ENCODE results near the gene POLDIP2.
A peak's percentile ranks its signal among the peaks of the same experiment; 100 is the strongest.

The POLDIP2 gene, protein sequence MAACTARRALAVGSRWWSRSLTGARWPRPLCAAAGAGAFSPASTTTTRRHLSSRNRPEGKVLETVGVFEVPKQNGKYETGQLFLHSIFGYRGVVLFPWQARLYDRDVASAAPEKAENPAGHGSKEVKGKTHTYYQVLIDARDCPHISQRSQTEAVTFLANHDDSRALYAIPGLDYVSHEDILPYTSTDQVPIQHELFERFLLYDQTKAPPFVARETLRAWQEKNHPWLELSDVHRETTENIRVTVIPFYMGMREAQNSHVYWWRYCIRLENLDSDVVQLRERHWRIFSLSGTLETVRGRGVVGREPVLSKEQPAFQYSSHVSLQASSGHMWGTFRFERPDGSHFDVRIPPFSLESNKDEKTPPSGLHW

DNA sequence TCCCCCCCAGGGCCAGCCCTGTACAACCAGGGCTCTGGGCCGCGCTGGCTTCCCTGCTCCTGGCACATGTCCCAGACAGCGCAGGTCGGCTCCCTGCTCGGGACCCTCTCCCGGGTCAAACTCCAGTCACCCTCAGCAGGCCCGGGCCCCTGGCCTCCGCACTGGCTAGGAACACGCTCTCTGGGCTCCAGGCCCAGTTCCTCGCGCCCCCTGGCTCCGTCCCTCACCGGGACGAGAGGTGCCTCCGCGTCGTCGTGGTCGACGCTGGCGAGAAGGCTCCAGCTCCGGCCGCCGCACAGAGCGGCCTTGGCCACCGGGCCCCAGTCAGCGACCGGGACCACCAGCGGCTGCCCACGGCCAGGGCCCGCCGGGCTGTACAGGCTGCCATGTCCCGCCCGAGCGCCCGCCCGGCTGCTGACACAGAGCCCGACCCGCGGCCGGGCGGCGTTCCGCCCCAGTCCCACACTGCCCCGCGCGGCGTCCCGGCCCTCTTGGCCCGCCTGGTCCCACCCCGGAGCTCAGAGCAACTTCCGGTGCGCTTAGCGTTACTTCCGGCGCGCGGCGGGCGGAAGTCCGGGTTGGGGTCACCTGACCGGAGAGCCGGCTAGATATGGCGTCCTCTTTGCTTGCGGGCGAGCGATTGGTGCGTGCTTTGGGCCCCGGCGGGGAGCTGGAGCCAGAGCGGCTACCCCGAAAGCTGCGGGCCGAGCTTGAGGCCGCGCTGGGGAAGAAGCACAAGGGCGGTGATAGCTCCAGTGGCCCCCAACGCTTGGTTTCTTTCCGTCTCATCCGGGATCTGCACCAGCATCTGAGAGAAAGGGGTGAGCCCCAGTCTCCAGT, at the start of gene POLDIP2:
POLDIP2 (minus strand) TSS at position 467 of the 840 bp plus-strand sequence; CDS start at position 388, 79 bp downstream.
- DNase-seq, result peak; percentile 50

DNA sequence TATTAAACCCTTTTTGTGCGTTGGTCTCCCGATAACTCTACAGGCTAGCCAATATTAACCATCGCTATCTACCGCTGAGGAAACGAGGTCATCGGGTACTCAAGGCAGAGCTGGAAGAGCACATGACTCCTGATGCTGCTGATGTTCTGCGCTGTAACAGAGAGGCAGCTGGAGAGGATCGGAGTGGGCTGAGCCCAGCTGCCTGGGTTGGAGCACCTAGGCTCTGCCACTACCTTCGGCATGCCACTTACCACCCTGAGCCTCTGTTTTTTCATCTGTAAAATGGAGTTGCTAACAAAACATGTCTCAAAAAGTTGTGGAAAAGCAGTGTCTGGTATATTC, 49.1 kb upstream of the POLDIP2 start:
- DNase-seq, result no peak

DNA sequence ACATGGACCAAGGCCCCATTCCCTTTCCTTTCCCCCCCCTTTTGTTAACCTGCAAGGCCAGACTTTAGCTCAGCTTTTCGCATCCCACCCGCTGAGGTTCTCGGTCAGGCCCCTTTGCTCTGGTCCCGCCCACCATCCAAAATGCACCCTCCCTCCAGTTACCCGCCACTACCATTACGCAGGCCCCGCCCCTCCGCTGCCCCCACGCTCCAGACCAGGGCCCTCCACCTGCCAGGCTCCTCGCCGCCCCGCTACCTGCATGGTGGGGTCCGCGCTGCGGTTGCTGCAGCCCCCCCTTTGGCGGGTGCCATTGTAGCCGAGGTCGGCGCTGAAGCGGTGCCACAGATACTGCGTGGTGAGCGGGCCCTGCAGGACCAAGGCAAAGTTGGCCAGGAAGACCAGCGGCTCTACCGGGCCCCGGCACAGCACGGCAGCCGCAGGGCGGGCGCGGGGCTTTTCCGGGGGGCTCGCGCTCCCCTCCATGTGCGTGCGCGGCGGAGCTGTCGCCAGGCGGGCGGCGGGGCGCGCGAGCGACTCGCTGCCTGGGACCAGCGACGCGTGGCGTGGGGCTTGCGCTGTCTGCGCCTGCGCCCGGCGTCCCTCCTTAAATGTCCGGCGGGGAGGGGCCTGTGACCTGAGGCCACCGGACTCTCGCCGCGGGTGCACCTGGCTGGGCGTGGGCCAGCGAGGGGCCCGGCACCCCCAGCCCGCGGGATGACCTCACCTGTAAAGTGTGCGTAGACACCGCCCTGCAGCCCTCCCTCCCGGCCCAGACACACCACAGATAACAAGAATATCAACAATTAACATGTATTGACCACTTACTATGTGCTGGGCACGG, 48.5 kb upstream of the POLDIP2 start, which contains the start of gene SLC46A1:
SLC46A1 (minus strand) TSS at position 581 of the 841 bp plus-strand sequence; CDS start at position 483, 98 bp downstream.
- DNase-seq, result no peak

DNA sequence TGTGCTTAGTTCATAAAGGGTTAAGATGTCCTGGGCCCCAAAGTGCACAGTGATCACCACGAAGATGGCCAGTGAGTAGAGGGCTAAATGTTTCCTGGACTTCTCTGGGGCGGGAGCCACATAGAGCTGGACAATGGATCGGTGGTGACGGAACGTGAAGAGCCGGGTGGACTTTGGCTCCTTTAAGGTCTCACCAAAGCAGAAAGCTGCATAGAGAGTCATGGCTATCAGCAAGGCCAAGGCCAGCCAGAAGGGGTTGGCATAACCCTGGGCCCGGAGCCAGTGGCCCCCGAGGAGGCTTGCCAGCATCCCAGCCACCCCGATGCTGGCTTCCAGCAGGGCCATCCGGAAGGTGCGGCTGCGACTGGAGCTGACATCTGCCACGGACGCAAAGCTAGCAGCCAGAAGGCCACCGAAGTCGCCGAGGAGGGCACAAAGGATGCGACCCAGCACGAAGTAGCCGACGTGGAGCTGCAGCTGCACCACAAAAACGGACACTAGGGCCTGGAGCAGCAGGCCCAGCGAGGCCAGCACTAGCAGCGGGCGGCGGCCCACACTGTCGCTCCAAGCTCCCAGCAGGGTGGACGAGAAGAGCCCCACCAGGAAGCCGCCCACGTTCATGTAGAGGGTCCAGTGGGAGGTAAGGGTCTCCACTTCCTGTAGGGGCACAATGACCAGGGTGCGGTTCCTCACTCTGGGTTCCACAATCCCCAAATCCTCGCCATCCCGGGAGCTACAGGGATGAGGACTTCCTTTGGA, 47.7 kb upstream of the POLDIP2 start:
- DNase-seq, result no peak

DNA sequence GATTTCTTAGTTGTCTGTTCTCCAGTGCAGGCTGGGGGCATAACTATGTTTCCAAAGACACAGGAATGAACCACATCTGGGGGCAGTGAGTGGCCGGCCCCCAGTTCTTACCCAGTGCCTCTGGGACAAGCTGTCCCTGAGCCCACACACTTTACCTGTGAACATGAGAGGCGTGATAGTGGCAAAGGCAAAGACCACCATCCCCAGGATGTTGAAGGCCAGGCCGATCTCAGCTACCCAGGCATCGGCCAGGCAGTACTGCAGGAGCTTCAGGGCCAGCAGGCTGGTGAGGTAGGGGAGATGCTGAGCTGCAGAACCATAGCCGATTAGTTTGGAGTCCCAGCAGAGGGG, 47.1 kb upstream of the POLDIP2 start:
- DNase-seq, result no peak

DNA sequence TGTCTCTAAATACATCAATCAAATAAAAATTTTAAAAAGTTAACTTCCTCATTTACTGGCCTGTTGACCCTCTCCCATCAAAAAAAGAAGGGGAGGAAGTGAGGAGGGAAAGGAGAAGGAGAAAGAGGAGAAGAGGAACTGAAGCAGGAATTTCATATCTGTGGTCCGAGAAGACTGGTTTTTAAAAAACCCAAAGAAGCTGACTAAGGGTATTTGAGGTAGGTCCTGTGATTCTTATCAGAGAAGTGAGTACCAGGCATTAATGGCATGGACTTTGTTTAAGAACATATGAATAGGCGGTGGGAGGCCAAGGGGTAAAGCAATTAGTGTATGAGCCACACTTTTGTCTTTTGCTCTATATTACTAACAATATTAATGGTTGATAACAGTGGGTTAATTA, 46.7 kb upstream of the POLDIP2 start:
- DNase-seq, result no peak

DNA sequence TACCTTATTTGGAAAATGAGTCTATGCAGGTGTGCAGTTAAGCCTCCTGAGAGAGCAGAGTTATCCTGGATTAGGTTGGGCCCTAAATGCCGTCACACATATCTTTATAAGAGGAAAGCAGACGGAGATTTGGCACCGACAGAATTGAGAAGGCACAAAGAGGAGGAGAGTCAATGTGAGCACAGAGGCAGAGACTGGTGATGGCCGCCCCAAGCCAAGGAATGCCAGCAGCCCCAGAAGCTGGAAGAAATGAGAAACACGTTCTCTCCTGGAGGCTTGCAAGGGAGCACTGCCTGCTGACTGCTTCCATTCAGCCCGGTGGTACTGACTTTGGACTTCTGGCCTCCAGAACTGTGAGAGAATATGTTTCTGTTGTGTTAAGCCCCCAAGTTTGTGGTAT, 45.5 kb upstream of the POLDIP2 start:
- no peak for DNase-seq

DNA sequence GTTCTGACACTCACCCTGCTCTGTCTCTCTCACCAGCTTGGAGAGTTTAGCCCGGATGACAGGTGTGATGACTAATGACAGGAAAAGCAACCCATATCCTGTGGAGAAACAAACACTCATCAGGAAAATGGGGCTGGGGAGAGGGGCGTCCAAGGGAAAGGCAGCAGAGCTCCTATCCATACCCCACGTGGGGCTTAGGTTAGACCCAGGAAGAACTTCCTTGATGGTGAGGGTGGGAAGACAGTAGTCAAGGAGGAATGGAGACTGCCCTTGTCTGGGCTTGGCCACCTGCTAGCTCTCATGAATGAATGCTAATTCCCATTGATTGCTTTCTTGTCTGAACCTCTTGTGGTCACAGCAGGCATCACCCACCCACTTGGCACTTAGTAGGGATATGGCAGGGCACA, 44.9 kb upstream of the POLDIP2 start:
- DNase-seq, result no peak

DNA sequence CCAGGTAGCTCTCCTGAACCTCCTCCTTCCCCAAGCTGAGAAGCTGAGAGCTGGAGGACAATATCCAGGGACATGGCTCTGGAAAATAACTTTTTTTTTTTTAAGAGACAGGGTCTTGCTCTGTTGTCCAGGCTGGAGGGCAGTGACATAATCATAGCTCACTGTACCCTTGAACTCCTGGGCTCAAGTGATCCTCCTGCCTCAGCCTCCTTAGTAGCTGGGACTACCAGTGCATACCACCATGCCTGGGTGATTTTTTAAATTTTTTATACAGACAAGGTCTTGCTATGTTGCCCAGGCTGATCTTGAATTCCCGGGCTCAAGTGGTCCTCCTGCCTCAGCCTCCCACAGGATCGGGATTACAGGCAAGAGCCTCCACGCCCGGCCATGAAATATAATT, 42.5 kb upstream of the POLDIP2 start:
- DNase-seq, result no peak

DNA sequence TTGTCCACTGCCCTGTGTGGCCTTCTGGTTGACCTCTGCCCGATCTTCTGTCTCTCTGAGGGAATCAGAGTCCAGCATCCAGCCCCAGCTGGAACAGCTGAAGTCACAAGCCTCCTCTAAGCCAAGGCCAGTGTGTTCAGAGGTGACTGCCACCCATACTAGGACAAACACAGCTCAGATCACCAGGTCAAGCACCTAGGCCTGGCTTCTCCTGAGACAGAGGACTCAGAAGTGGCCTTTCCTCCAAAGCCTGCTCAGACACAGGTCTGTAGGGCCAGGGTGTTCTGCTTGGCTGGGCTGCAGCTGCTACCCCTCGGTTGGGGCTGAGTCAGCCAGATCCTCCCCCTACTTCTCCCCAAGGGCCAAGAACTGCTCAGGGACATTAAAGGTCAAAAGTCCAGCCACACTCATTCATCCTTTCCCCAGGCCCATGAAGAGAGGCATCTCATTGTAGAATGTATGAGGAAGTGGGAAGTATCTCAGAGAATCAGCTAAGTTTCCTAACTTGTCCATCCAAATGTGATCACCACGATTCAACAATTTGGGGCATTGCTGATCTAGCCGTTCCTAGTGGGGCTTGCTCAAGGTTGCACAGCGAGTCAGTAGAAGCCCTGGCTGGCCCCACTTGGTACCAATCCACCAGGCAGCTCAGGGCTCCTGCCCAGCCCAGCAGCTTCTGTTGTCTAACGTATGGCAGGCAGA, 41.1 kb upstream of the POLDIP2 start:
- no peak for DNase-seq

DNA sequence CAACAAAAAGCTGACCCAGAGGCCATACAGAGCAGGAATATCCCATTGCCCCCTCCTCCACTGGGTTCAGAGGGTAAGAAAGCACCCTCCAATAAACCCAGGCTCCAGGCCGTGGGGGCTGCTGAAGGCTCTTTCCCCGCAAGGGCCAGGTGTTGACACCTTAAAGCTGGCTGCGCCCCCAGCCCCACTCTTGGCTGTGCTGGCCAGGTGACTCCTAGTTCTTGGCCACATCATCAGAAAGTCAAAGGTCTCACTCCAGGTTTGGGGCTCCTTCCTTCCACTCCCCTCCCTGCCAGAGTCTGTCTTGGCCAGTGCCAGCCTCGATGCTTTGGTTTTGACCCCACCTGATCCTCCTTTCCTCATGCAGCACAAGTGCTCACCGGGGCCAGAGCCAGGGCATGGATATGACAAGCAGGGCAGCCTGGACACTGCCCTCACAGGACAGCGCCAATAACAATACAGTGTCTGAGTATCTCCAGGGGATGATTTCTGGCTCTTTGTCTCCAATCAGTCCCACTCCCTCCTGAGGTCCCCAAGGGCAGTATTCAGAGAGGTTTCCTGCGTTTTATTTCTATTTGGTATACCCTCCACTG, 40.5 kb upstream of the POLDIP2 start:
- DNase-seq, result no peak

DNA sequence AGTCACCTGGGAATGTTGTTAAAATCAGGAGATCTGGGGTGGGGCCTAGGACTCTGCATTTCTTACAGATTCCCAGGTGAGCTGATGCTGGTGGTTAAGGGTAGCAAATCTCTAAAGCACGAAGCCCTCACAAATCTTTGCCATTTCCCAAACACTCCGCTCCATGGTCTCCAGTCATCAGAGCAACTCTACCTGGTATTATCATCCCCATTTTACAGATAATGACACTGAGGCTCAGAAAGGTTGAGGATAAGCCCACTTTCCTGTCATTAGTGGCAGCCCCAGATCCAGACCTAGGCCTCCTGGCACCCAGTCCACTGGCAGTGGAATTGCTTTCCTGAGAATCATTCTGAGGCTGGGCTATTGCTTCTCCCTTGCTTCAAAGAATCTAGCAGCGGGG, 39.9 kb upstream of the POLDIP2 start:
- no peak for DNase-seq

DNA sequence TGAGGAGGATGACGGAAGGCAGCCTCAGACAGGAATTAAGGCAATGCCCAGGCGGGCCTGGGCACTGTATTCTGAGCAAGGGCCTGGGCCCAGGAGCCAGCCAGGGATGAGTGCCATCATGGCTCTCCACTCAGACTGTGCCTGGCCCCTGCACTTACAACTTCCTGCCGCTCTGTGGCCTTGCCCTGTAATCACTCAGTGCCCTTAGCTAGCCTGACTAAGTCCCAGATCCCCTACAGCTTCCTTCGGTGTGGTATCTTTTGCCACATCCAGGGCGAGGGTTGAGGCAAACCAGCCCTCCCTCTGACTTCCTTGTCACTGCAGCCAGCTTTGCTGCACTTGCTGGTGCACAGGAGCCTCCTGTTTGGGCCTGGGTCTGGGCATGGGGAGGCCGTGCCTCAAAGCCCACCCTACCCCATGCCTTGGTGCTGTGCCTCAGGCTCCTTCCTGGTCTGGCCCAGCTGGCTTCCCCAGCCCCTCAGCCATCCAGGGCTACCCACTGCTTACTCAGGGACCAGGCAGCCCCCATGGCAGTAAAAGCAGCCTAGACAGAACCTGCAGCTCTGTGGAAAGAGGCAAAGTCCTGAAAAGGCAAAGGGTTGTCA, 39.4 kb upstream of the POLDIP2 start:
- no peak for DNase-seq

DNA sequence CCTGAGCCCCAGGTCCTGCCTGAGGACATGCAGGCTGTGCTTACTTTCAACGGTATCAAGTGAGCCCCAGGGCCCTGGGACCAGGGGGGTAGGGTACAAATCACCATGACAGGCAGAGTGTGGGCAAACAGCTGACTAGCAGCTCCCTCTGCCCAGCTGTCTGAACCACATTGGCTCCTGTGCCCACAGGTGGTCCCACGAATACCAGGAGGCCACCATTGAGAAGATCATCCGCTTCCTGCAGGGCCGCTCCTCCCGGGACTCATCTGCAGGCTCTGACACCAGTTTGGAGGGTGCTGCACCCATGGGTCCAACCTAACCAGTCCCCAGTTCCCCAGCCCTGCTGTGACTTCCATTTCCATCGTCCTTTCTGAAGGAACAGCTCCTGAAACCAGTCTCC, 38.6 kb upstream of the POLDIP2 start:
- DNase-seq, result no peak

DNA sequence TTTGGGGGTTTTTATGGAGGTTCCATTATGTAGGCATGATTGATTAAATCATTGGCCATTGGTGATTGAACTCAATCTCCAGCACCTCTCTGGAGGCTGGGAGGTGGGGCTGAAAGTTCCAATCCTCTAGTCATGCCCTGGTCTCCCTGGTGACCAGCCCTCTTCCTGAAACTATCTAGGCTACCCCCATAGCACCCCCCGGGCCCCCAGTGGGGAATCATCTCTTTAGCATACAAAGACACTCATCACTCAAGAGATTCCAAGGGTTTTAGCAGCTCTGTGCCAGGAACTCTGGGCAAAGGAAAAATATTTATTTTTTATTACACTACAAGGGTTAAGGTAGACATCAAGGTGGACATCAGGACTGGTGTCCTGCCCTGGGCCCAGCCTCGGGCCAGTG, 38.1 kb upstream of the POLDIP2 start:
- DNase-seq, result no peak

DNA sequence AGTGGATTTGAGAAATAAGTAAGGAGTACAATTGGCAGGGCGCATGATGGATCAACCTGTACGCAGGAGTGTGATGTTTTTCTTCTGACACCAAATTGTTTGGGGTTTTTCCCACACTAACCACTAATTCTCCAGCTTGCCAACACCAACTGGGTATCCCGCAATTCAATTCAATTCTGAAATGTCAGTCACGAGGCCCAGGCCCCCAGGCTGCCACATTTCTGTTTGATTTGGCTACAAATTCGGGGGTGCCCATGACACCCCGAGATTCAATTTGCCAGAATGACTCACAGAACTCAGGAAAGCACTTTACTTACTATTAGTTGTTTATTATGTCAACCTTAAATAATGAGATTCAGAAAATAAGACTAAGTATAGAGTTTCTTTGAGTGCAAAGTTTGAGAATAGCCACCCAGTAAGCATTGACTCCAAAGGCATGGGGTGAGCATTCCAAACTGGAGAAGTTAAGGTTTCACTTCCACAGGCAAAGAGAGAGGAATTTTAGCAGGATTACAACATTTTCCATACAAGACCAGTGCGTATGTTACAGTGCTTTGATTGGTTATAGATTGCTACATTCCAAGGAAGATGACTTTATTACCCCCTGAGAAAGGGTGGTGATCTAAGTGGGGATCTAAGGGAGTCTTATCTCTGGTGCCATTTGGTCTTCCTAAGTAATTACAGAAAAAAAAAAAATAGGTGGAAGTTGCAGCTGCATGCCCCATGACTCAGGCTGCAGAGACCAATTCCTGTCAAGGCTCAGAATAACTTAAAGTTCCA, 37.2 kb upstream of the POLDIP2 start:
- DNase-seq, result no peak

DNA sequence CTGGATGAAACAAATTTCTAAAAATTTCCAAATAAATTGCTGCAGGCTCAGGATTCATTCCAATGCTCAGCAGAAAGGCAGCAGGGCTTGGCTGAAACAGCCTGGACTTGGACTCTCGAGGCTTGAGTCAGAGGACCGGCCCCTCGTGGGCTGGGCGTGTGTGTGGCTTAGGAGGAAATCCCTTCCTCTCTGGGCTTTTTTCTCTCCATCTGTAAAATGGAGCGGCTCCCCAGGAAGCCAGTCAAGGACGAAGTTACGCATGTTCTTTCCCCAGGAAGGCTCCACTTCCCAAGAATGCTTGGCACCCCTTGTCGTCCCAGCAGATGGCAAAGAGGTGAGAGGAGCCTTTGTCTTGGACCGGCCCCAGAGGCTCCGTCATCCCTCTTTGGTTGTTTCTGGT, 35.2 kb upstream of the POLDIP2 start:
- no peak for DNase-seq

DNA sequence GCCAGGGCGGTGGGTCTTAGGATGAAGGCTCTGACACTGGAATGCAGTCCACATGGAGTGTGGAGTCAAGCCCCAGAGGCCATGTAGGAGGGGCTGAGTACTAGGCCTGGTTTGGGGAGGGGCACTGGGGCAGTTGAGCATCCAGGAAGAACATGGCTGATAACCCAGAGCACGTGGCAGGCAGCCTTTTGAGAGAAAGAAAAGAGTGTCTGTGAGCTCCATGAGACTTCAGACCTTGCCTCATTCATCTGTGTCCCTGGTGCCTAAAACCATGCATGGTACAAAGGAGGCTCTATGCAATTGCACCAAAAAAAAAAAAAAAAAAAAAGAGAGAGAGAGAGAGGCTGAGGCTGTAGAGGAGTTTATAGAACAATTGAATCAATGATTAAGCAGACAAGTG, 34.1 kb upstream of the POLDIP2 start:
- no peak for DNase-seq

DNA sequence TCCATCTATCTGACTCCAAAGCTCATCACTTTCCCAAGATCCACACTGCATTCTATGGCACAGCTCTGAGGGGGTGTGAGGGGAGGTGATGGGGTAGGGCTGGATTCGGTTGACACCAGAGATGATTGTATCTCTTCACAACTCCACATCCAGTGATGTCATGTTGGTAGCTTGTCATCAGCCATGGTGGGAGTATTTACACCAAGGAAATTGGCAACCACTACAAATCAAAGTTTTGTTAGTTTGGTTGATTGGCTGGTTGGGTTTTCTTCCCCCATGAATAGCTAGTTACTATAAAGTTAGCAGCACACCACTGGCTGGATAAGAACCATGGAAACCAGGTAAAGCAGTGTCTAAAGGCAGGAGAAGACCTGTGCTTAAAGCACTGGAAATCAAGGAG, 33.7 kb upstream of the POLDIP2 start:
- DNase-seq, result no peak

DNA sequence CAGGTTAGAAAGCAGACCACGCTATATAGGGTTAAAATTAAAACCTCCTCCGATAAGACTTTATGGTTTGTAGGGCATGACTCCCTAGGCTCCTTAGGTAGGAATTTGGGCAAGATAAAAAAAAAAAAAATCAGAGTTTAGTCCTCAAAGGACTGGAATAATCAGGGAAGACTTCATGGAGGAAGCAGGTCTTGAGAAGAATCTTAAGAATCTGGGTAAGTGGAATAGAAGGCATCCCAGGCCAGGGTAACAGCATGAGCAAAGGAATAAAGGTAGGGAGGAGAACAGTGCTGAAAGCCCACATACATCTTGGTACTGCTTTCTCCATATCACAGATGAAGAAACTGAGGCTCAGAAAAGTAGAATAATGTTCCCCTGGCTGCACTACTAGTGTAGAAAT, 33.2 kb upstream of the POLDIP2 start:
- DNase-seq, result no peak
